Activated CD8-positive, alpha-beta memory T cell treated with anti-CD3 and anti-CD28 coated beads for 36 hours (primary cell): ENCODE results near the gene NRN1L. TPM values are rescaled to one million over a fixed set of nuclear protein-coding genes. Genes with fewer than 3 reads are reported as not detected.
"Not testable (repeated sequence)": the region's sequence is repeated elsewhere in the genome, so short reads cannot be mapped to it uniquely, and the experiment has no call there.

Experiments used
- CTCF ChIA-PET: fragments of 350-600 bp; sonication (Branson Sonifier 250); formaldehyde crosslinking; loops from one replicate; lab custom pipeline; 2021; ENCODE audit warnings: antibody characterized with exemption; lab: Charles Lee
- POLR2A ChIA-PET: fragments of 350-600 bp; sonication (Branson Sonifier 250); formaldehyde crosslinking; loops from one replicate; lab custom pipeline; 2021; ENCODE audit warnings: antibody characterized with exemption; lab: Charles Lee
- total RNA-seq, 2 experiments: library from RNA; stranded (reverse); gene quantifications; one replicate each; pipeline ENCODE4 v1.2.3, GENCODE V29; 2021

Gene NRN1L
- total RNA-seq, 2 experiments from 2014 or later = 0.59 to 1.1 TPM

DNA sequence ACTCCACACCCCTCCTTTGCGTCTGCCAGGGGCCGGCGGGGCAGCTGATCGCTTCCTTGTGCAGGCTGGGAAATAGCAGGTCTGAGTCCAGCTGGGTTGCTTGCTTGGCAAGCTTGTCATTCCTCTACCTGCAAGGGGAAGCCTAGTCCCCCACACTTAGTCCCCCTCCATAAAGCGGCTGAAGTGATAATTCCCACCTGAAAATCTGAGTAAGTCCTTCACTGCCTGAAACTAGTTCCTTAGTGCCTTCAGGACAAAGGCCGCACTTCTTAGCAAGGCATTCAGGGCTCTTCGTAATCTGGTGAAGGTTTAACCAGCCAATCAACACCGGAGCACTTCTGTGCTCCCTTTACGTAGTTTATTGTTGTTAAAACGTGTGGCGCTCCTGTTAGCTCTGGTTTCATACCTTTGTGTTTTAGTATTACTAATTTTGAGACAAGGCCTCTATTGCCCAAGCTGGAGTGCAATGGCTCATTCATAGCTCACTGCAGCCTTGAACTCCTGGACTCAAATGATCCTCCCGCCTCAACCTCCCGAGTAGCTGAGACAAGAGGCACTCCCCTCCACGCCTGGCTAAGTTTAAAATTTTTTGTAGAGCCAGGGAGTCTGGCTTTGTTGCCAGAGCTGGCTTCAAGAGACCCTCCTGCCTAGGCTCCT, 9.2 kb downstream of the NRN1L start:
- ChIA-PET POLR2A (no interaction called here), CTCF (interaction anchor here (0.6 to 4.1 kb wide), 2 partner anchors 10 to 78 kb away, joined by 3 to 20 read pairs; partner anchors contain the start of gene NRN1L)

DNA sequence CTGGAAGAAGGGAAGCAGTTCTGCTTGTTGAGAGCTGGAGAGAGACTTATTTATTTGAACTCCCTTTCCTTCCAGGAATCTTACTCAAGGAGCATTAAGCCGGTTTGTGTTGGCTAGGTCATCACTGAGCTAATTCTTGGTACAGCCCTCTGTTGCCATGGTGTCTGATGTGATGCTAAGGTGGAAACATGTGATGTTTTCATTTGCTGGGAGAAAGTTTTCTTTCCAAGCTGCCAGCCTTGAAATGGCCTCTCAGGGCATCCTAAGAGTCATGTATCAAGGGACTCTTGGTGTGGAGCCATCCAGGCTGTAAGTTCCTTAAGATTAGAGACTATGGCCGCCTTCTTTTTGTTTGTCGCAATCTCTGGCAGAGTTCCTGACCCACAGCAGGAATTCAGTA, 12.5 kb downstream of the NRN1L start:
- CTCF ChIA-PET = interaction anchor here (0.6 to 2.1 kb wide), 6 partner anchors 10 to 126 kb away, joined by 3 to 8 read pairs (median 4); no protein-coding TSS in a partner anchor
- POLR2A ChIA-PET = no interaction called here

DNA sequence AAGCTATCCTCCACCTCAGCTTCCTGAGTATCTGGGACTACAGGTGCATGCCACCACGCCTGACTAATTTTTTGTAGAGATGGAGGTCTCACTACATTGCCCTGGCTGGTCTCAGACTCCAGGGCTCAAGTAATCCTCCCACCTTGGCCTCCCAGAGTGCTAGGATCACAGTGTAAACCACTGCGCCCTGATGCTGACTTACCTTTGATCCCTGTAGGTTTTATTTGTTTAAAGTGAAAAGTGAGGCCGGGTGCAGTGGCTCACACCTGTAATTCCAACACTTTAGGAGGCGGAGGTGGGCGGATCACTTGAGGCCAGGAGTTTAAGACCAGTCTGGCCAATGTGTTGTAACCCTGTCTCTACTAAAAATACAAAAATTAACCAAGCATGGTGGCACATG, 17.0 kb downstream of the NRN1L start:
- ChIA-PET CTCF (interaction anchor here (1.3 kb wide), 1 partner anchor 85 kb away, joined by 3 read pairs; no protein-coding TSS in a partner anchor), POLR2A (no interaction called here)

DNA sequence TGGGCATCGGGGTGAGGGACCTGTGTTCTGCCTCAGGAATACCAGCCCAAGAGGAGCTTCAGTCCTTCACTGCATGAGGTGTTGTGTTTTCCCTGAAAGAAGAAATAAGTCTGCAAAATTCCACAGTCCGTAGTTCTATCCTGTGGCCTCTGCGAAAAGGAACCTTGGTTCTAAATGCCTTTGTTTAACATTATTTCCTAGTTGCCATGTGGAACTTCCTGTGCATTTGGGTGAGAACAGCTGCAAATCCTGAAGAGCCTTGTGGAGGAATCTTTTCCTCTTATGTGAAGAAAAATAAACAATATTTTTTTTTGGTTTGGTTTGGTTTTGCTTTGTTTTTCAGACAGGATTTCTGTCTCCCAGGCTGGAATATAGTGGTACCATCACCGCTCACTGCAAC, 18.1 kb downstream of the NRN1L start:
- ChIA-PET POLR2A (no interaction called here), CTCF (interaction anchor here (1.3 kb wide), 1 partner anchor 86 kb away, joined by 3 read pairs; no protein-coding TSS in a partner anchor)

DNA sequence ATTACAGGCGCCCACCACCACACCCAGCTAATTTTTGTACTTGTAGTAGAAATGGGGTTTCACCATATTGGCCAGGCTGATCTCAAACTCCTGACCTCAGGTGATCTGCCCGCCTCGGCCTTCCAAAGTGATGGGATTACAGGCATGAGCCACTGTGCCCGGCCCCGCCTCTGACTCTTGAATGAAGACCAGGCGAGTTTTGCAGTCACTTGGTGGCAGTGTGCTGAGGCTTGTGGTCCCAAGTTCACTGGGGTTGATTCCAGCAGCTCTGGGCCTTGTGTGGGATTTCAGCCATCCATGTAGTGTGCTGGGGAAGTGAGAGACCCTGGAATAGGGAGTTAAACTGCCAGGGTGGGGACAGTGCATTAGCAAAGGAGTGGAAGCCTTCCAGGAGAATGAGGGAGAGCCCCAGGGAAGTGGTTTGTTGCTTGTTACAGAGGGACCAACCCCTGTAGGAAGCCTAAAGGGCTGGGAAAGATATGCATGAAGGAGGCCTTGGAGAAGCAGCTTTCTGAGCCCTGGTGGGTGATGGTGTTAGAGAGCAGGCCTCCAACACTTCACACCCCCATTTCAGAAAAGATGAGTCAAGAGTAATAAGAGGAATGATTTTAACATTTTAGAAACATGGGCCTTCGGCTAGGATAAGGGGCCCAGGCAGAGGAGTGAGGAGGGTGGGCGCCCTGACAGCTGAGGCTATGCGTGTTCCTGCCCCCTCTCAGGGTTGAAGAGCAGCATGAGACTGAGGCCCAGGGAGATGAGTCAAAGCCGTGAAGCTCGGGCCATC, 22.9 kb downstream of the NRN1L start:
- ChIA-PET CTCF (interaction anchor here (1.1 to 1.4 kb wide), 3 partner anchors 10 to 28 kb away, joined by 3 to 4 read pairs (median 3); no protein-coding TSS in a partner anchor), POLR2A (interaction anchor here (0.7 kb wide), 2 partner anchors 35 to 97 kb away, joined by 3 to 5 read pairs; no protein-coding TSS in a partner anchor)

DNA sequence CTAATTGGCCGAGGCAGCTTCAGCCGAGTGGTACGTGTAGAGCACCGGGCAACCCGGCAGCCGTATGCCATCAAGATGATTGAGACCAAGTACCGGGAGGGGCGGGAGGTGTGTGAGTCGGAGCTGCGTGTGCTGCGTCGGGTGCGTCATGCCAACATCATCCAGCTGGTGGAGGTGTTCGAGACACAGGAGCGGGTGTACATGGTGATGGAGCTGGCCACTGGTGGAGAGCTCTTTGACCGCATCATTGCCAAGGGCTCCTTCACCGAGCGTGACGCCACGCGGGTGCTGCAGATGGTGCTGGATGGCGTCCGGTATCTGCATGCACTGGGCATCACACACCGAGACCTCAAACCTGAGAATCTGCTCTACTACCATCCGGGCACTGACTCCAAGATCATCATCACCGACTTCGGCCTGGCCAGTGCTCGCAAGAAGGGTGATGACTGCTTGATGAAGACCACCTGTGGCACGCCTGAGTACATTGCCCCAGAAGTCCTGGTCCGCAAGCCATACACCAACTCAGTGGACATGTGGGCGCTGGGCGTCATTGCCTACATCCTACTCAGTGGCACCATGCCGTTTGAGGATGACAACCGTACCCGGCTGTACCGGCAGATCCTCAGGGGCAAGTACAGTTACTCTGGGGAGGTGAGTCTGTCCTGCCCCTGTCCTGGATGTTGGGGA, 24.5 kb downstream of the NRN1L start:
- ChIA-PET CTCF (interaction anchor here (0.7 to 0.9 kb wide), 3 partner anchors 19 to 25 kb away, joined by 3 read pairs; no protein-coding TSS in a partner anchor), POLR2A (interaction anchor here (0.5 kb wide), 1 partner anchor 106 kb away, joined by 3 read pairs; no protein-coding TSS in a partner anchor)

DNA sequence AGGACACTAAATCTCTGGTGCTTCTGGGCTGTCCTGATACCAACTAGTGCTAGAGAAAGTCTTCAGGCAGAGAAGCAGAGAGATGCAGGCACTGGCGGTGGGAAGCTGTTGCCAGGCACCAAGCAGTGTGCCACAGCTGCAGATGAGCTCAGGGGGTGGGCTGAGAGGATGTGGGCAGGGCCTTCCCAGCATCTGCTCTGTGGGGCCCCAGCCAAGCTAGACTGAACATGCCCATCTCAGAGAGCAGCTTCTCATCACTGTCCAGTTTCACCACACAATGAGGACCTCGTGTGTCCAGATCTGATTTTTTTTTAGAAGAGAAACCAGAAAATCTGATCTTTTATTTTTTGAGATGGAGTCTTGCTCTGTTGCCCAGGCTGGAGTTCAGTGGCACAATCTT, 25.5 kb downstream of the NRN1L start:
- CTCF ChIA-PET = interaction anchor here (0.8 kb wide), 1 partner anchor 18 kb away, joined by 3 read pairs; the partner anchor contains the start of gene PSKH1
- POLR2A ChIA-PET = no interaction called here

DNA sequence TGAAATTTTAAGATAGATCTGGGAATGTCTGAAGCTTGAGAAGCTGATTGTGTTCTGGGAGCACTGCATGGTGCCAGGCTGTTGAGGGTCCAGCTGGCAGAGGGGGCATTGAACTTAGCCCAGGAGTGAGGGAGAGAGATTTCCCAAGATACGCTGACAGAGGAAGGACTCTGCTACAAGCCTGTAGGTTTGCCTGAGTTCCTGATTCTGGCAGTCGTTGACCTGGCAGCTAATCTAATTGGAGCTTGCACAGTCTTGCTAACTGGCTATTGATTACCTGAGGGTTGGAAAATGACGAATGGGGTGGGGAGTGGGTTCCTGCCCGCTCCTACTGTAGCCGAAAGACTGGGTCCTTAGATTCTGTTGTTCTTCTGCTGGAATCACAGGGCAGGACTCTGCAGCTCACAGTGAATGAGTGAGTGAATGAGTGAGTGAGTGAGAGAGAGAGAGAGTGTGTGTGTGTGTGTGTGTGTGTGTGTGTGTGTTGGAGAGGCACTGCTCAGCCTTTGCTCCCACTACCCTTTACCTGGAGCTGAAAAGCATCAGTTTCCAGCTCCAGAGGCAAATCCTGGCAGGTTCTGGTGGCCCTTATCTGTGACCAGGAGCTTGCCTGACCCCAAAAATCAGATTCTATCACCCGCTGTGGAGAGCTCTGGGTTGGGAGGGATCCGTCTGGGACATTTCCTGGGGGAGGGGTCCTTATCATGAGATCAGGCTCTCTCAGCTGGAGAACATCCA, 30.2 kb downstream of the NRN1L start:
- ChIA-PET CTCF (interaction anchor here (1.7 kb wide), 1 partner anchor 31 kb away, joined by 8 read pairs; no protein-coding TSS in a partner anchor), POLR2A (no interaction called here)

DNA sequence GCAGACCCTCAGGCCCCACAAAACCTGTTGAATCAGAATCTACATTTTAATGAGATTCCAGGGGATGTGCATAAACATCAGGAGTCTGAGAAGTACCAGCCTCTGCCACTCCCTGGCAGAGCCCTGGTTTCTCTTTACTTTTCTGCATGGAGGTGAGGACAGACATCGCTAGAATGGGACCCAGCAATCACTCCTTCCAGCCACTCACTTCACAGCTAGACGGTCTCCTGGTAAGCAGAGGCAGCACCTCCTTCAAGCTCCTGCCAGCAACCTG, 30.7 kb downstream of the NRN1L start:
- CTCF ChIA-PET = interaction anchor here (1.7 kb wide), 1 partner anchor 32 kb away, joined by 8 read pairs; no protein-coding TSS in a partner anchor
- POLR2A ChIA-PET = not testable (repeated sequence)

DNA sequence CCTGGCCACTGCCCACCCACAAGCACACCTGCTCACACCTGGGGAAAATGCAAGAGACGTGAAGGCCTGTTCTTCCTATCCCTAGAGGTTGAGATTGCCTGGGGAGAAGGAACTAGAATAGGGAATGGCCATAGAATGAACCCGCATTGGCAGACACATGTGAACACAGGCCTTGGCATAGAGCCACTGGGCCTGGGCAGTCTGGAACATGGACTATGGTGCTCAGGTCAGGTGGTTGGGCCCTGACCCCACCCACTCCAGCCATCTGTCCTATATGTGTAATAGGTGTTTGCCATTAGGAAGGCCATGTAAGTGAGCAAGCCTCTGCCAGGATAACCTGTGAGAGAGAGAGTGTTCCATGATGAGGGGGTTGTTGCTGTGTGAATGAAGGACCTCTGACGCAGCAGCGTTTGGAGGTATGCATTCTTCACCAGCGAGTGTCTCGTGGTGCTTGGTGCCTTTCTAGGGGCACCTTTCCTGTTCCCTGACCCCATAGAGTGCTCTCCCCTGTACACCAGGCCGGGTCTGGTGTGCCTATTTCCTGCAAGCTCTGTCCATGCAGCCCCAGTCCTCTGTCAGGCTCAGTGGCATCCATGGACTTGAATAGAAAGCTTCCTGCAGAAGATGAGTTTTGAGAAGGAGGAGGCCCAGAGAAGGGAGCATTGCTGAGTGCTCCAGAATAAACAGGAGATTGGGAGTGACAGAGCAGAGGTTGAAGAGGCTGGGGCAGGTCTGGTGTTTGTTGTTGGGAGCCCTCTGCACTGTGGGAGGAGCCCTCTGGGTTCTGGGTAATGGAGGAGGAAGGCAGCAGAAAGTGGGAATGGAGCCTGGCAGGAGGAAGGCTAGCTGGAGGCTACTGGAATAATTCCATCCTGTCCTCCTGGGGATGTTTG, 31.4 kb downstream of the NRN1L start:
- POLR2A ChIA-PET = no interaction called here
- CTCF ChIA-PET = interaction anchor here (1.3 to 1.7 kb wide), 2 partner anchors 9 to 32 kb away, joined by 4 to 8 read pairs; no protein-coding TSS in a partner anchor

DNA sequence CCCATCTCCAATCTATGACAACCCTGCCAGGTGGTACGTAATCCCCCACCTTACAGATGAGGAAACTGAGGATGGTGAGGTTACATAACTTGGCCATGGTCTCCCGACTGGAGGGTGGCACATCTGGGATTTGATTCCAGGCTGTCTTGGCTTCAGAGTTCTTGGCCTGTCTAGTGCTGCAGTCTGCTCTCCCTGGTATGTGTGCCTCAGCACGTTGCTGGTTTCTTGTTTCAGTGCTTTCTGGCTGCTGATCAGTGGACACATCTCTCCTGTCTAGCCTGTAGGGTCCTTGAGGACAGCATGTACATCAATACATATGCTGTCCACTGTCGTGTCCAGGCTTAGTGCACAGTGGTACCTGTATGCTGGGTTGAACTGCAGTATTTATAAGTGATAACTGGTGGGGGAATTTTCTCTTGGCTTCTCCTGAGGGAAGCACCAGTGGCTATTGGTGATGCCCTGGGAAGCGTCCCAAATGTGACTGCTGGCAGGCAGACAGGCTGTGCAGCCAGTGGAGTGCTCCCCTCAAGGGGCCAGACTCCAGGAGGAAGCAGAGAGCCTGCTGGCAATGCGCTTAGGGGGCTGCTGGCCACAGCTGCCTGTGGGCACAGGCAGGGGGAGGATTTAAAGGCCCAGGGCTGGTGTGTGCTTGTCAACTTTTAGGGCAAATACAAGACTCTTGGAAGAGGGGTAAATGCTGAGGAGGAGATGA, 32.6 kb downstream of the NRN1L start:
- ChIA-PET CTCF (interaction anchor here (0.8 to 1.5 kb wide), 5 partner anchors 8 to 123 kb away, joined by 3 to 6 read pairs (median 4); partner anchors contain the start of gene NRN1L), POLR2A (interaction anchor here (0.6 kb wide), 1 partner anchor 362 kb away, joined by 3 read pairs; no protein-coding TSS in a partner anchor)

DNA sequence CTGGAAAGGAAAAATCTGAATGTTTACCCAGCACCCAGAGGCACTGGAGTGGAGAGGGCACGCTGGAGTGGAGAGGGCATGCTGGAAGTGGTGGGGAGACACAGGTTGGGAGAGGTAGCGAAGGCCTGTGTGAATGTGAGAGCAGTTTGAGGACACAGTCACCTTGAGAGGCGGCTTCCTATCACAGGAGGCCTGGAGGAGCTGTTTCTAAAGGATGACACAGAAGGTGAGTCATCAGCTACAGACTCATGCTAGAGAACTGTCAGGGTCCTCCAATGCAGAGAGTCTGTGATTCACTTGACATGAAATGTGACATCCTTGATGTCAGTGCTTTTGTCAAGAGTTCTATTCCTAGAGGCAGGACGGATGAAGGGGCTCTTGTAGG, 33.2 kb downstream of the NRN1L start:
- CTCF ChIA-PET = interaction anchor here (0.8 to 1.5 kb wide), 5 partner anchors 11 to 123 kb away, joined by 3 to 6 read pairs (median 4); partner anchors contain the start of gene NRN1L
- POLR2A ChIA-PET = interaction anchor here (0.6 to 1.0 kb wide), 3 partner anchors 23 to 362 kb away, joined by 3 read pairs; partner anchors contain the start of genes RANBP10 and TSNAXIP1

DNA sequence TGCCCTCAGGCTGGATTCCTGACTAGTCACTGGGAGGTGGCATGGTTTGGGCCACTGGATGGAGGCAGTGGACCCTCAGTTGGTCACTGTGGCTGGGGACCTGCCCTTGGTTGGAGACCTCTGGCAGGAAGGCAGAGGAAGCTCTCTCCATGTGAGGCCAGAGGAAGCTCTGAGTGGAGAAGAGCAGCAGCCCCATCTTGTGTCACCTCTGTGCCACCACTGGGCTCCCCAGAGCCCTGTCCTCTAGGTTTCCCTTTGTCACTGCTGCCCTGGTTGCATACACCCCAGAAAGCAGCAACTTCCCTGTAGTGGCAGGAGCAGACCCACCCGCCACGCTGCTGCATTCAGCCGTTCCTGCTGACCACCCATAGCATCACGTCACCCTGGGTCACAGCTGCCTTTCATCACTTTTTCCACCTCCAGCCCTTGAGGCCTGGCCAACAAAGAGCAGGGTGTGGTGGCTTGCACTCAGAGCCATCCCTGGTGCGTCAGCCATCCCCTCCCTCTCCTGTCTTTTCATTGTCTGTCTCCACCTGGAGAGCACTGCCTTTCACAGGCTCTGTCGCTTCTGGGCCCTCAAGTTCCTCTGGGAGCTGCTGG, 35.0 kb downstream of the NRN1L start:
- POLR2A ChIA-PET = no interaction called here
- CTCF ChIA-PET = interaction anchor here (0.6 to 1.7 kb wide), 4 partner anchors 9 to 143 kb away, joined by 3 read pairs; partner anchors contain the start of gene NRN1L

DNA sequence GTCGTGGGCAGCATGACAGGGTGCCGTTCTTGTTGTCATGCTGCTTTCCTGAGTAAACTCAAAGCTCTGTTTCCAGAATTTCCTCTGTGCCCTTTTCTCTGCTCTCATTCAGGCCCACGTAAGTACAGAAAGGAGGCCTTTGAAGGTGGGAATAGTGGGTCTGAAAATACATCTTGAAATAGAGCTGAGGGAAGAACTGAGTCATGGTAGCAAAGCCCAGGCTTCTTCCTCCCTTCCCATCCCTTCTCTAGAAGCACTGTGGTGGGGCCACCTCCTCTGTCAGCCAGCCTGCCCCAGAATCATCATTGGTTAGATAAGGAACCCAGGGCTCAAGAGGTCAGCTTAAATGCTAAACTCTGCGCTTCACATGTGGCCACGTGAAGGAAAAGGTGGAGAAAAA, 37.5 kb downstream of the NRN1L start:
- ChIA-PET CTCF (interaction anchor here (0.5 to 1.2 kb wide), 2 partner anchors 9 to 223 kb away, joined by 3 to 4 read pairs; partner anchors contain the start of gene CTRL), POLR2A (no interaction called here)

DNA sequence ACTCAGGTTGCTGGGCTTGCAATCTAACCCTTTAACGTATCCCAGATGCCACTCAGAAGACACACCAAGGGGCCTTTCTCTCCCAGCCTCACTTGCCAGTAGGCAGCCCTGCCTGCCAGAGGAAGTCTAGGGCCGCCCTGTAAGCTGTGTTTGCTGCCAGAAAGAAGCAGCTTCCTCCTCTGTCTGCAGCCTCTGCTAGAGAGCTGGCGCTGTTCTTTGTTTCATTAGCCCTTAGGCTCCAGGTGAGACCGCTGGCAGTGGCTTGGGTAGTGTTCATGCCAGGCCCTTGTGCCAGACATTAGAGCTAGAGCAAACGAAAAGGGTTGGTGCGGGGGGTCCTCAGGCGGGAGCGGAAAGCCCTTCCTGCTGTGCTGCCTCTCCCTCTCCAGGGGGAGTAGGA, 38.1 kb downstream of the NRN1L start:
- POLR2A ChIA-PET = no interaction called here

More for the DNA sequence above, 38.1 kb downstream of the NRN1L start:
- CTCF ChIA-PET = interaction anchor here (0.5 to 1.2 kb wide), 4 partner anchors 9 to 222 kb away, joined by 3 to 4 read pairs (median 3); partner anchors contain the start of gene CTRL
